Stimulated activated CD8-positive, alpha-beta memory T cell treated with anti-CD3 and anti-CD28 coated beads, Interleukin-4, amount 100 ng/mL, for 4 hours (primary cell): ENCODE data around the gene SSUH2.
"Not testable (repeated sequence)": the region's sequence is repeated elsewhere in the genome, so short reads cannot be mapped to it uniquely, and the experiment has no call there.

Experiments used
- DNase-seq, 2 donors: peaks; one replicate each; pipeline ENCODE4 v3.0.0-alpha.2; 2020; ENCODE audit warnings: low read depth in 2 of 2, low spot score in 1 of 2

Gene SSUH2

GRCh38 chr3:8644748-8645390 lies at the start of gene SSUH2:
SSUH2 (minus strand) TSS chr3:8644798; CDS start chr3:8644758, 40 bp downstream.
- DNase-seq = no peak

- DNase-seq = not testable (repeated sequence)
Observed at GRCh38 chr3:8691295-8691694, 46.7 kb upstream of the SSUH2 start.

- not testable (repeated sequence) for DNase-seq
Observed at GRCh38 chr3:8684992-8685391, 40.4 kb upstream of the SSUH2 start.

GRCh38 chr3:8682850-8683574 lies 38.4 kb upstream of the SSUH2 start:
- not testable (repeated sequence) for DNase-seq

- not testable (repeated sequence) for DNase-seq
Observed at GRCh38 chr3:8681881-8682538, 37.4 kb upstream of the SSUH2 start.

GRCh38 chr3:8681349-8681748 lies 36.8 kb upstream of the SSUH2 start:
- no peak for DNase-seq

GRCh38 chr3:8679817-8680553 lies 35.4 kb upstream of the SSUH2 start:
- not testable (repeated sequence) for DNase-seq

GRCh38 chr3:8678751-8679150 lies 34.2 kb upstream of the SSUH2 start:
- DNase-seq = no peak

GRCh38 chr3:8677258-8677657 lies 32.7 kb upstream of the SSUH2 start:
- not testable (repeated sequence) for DNase-seq

- not testable (repeated sequence) for DNase-seq
Observed at GRCh38 chr3:8675591-8675990, 31.0 kb upstream of the SSUH2 start.

GRCh38 chr3:8673083-8673737 lies 28.6 kb upstream of the SSUH2 start:
- no peak for DNase-seq

GRCh38 chr3:8669019-8669418 lies 24.4 kb upstream of the SSUH2 start:
- no peak for DNase-seq

- DNase-seq = no peak
Observed at GRCh38 chr3:8668216-8668615, 23.6 kb upstream of the SSUH2 start.

GRCh38 chr3:8667463-8668091 lies 23.0 kb upstream of the SSUH2 start:
- no peak for DNase-seq

GRCh38 chr3:8665407-8665896 lies 20.9 kb upstream of the SSUH2 start:
- no peak for DNase-seq

GRCh38 chr3:8663177-8664061 lies 18.8 kb upstream of the SSUH2 start:
- peak in 1 of 2 donors; percentile 10 for DNase-seq

- DNase-seq = no peak
Observed at GRCh38 chr3:8662594-8662993, 18.0 kb upstream of the SSUH2 start.

GRCh38 chr3:8660175-8661118 lies 15.8 kb upstream of the SSUH2 start:
- DNase-seq = no peak
